ENCODE data around the gene PRKCG.

DNA sequence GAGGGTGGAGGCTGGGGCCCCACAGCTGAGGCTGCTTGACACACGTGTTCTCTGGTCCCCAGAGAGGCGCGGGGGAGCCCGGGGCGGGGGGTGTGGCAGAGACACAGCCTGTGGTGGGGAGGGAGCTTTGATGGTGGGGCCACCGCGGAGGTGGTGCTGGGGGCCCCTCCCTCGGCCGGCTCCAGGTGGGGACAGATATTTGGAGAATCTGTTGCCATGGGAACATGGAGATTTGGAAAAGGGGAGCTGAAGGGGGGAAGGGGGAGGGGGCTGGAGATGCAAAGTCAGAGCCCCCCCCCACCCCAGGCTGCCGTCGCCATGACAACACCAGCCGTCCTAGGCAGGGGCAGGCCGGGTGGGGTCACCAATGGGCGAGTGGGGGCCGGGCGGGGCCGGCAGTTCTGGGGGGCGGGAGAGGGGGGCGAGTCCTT lies 1.2 kb downstream of the PRKCG start:
- TF ChIP-seq, protein P1, sequence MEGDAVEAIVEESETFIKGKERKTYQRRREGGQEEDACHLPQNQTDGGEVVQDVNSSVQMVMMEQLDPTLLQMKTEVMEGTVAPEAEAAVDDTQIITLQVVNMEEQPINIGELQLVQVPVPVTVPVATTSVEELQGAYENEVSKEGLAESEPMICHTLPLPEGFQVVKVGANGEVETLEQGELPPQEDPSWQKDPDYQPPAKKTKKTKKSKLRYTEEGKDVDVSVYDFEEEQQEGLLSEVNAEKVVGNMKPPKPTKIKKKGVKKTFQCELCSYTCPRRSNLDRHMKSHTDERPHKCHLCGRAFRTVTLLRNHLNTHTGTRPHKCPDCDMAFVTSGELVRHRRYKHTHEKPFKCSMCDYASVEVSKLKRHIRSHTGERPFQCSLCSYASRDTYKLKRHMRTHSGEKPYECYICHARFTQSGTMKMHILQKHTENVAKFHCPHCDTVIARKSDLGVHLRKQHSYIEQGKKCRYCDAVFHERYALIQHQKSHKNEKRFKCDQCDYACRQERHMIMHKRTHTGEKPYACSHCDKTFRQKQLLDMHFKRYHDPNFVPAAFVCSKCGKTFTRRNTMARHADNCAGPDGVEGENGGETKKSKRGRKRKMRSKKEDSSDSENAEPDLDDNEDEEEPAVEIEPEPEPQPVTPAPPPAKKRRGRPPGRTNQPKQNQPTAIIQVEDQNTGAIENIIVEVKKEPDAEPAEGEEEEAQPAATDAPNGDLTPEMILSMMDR (conservative IDR thresholded peaks at IDR 0.05; ENCODE audit: low read depth, low read length): no peak
- TF ChIP-seq EZH2 (IDR thresholded peaks at IDR 0.05; ENCODE audit: borderline replicate concordance, low read depth, low read length, poor library complexity, severe bottlenecking): no peak
